MM.1S (cell line): ENCODE measurements around the gene CDH12.
"Not testable (repeated sequence)": the region's sequence is repeated elsewhere in the genome, so short reads cannot be mapped to it uniquely, and the experiment has no call there.

Source experiments
- DNase-seq: peaks from one replicate; pipeline ENCODE4 v3.0.0-alpha.2; 2015
- H2AFZ ChIP-seq: fragments of 300-600 bp; sonication (generic); 2 replicates; pipeline ENCODE4 v1.6.0; 2016; ENCODE audit warnings: antibody characterized with exemption, low read length
- H3F3A ChIP-seq: fragments of 300-600 bp; sonication (generic); 2 replicates; pipeline ENCODE4 v1.6.1; 2016; ENCODE audit warnings: mild to moderate bottlenecking, antibody characterized with exemption, low read length, moderate library complexity, mixed read lengths; ENCODE audit not compliant: insufficient read depth
- H3K27ac ChIP-seq: fragments of 300-600 bp; sonication (generic); 2 replicates; pipeline ENCODE4 v1.5.1; 2016; ENCODE audit warnings: mild to moderate bottlenecking, low read length
- H3K27me3 ChIP-seq: fragments of 300-600 bp; sonication (generic); replicated peaks from 2 replicates; pipeline ENCODE4 v1.6.0; 2016; ENCODE audit warnings: low read length; ENCODE audit not compliant: insufficient read depth
- H3K36me3 ChIP-seq: fragments of 300-600 bp; sonication (generic); replicated peaks from 2 replicates; pipeline ENCODE4 v1.6.1; 2016; ENCODE audit warnings: mild to moderate bottlenecking, low read length, mixed read lengths; ENCODE audit not compliant: insufficient read depth
- H3K4me1 ChIP-seq: fragments of 300-600 bp; sonication (generic); 2 replicates; pipeline ENCODE4 v1.6.1; 2016; ENCODE audit warnings: low read length, mixed read lengths
- H3K4me2 ChIP-seq: fragments of 300-600 bp; sonication (generic); 2 replicates; pipeline ENCODE4 v1.6.0; 2016; ENCODE audit warnings: low read depth, low read length
- H3K4me3 ChIP-seq: fragments of 300-600 bp; sonication (generic); 2 replicates; pipeline ENCODE4 v1.5.1; 2016; ENCODE audit warnings: low read length, mixed read lengths
- H3K79me2 ChIP-seq: fragments of 300-600 bp; sonication (generic); 2 replicates; pipeline ENCODE4 v1.6.1; 2016; ENCODE audit warnings: mixed run types, low read length, mixed read lengths
- H3K9ac ChIP-seq: fragments of 300-600 bp; sonication (generic); 2 replicates; pipeline ENCODE4 v1.6.1; 2016; ENCODE audit warnings: low read length, mixed read lengths
- H3K9me2 ChIP-seq: fragments of 300-600 bp; sonication (generic); replicated peaks from 2 replicates; pipeline ENCODE4 v1.6.1; 2016; ENCODE audit warnings: mild to moderate bottlenecking, low read length, mixed read lengths; ENCODE audit not compliant: insufficient read depth
- H3K9me3 ChIP-seq: fragments of 300-600 bp; sonication (generic); replicated peaks from 2 replicates; pipeline ENCODE4 v1.6.1; 2016; ENCODE audit warnings: mild to moderate bottlenecking, low read length, mixed read lengths; ENCODE audit not compliant: insufficient read depth
- H4K20me1 ChIP-seq: fragments of 300-600 bp; sonication (generic); 2 replicates; pipeline ENCODE4 v1.6.1; 2016; ENCODE audit warnings: mild to moderate bottlenecking, low read length, moderate library complexity, mixed read lengths; ENCODE audit not compliant: insufficient read depth
- EZH2 ChIP-seq: fragments of 300-600 bp; sonication (generic); optimal IDR thresholded peaks from 2 replicates; pipeline ENCODE3; 2017; ENCODE audit warnings: low read depth, mild to moderate bottlenecking, antibody characterized with exemption, low read length, mixed read lengths
- EZH2phosphoT487 ChIP-seq: fragments of 300-600 bp; sonication (generic); IDR thresholded peaks from 2 replicates; pipeline ENCODE4 v1.6.1; 2018; ENCODE audit warnings: antibody characterized with exemption, low read length
- TF ChIP-seq, protein P1 (sequence below): fragments of 300-600 bp; sonication (generic); IDR thresholded peaks from 2 replicates; pipeline ENCODE4 v1.5.1; 2016; ENCODE audit warnings: antibody characterized with exemption, low read length, mixed read lengths

The CDH12 gene

DNA sequence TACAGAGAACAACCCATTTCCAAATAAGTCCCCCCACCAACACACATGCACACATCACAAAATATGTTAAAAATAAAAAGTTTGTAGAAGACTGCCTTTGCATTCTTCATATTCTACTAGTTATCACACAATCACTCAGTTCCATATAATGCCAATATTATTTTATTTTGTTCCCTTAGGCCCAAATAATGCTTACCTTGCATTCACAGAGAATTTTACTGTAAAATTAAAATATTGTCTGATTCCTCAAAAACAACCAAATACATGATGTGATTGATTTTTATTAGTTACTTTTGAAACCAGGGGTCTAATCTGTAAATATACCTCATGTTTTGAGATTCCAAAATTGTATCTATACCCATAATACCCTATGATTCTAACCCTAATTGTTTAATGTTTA is 536.9 kb downstream of the CDH12 start:
- Histone ChIP-seq H3K79me2 (no peaks in the 10 kb centered on the region), H3K27ac (no peak overlapping the region), H3K9me3 (no peaks in the 10 kb centered on the region), H2AFZ (no peak overlapping the region), H3K27me3 (no peaks in the 10 kb centered on the region), H4K20me1 (no peaks in the 10 kb centered on the region), H3K9ac (no peak overlapping the region), H3K4me1 (no peaks in the 10 kb centered on the region), H3K4me2 (no peak overlapping the region), H3K36me3 (no peaks in the 10 kb centered on the region), H3K9me2 (no peaks in the 10 kb centered on the region), H3F3A (no peaks in the 10 kb centered on the region), H3K4me3 (no peak overlapping the region)
- TF ChIP-seq, protein P1, sequence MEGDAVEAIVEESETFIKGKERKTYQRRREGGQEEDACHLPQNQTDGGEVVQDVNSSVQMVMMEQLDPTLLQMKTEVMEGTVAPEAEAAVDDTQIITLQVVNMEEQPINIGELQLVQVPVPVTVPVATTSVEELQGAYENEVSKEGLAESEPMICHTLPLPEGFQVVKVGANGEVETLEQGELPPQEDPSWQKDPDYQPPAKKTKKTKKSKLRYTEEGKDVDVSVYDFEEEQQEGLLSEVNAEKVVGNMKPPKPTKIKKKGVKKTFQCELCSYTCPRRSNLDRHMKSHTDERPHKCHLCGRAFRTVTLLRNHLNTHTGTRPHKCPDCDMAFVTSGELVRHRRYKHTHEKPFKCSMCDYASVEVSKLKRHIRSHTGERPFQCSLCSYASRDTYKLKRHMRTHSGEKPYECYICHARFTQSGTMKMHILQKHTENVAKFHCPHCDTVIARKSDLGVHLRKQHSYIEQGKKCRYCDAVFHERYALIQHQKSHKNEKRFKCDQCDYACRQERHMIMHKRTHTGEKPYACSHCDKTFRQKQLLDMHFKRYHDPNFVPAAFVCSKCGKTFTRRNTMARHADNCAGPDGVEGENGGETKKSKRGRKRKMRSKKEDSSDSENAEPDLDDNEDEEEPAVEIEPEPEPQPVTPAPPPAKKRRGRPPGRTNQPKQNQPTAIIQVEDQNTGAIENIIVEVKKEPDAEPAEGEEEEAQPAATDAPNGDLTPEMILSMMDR = no peak
- TF ChIP-seq EZH2 (no peak), EZH2phosphoT487 (no peak)
- DNase-seq = no peak

DNA sequence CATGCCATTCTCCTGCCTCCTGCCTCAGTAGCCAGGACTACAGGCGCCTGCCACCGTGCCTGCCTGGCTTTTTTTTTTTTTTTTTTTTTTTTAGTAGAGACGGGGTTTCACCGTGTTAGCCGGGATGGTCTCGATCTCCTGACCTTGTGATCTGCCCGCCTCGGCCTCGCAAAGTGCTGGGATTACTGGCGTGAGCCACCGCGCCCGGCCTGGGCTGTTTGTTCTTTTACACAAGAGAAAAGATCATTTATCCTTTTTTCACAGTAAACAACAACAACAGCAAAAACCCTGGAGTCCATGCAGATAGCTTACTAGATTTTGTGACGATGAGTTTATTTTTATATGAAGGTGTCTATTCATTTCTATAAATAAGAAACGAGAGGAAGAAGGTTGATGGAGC is 538.1 kb downstream of the CDH12 start:
- H3K9me2 ChIP-seq, H2AFZ ChIP-seq, DNase-seq, H3K27ac ChIP-seq, H3K27me3 ChIP-seq, H3F3A ChIP-seq, H3K36me3 ChIP-seq, H3K79me2 ChIP-seq, H3K9me3 ChIP-seq, H3K4me3 ChIP-seq, H3K9ac ChIP-seq, H4K20me1 ChIP-seq, H3K4me1 ChIP-seq, H3K4me2 ChIP-seq: not testable (repeated sequence)

DNA sequence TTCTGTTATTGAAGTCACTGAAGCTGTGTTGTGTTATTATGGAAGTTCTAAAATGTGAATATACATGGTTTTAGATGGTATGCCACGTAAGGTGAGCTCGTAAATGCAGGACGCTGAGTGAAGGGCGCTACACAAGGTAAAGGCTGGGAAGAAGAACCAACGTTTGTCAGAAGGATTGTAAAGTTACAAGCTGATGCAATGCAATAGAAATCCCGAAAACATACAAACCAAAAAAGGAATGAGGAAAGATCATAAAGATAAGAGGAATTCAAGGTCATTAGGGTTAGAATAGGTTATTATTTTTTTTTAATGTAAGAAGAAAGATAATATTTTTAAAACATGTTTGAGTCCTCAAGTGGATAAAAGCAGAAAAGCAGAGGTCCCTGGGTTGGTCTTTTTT is 538.6 kb downstream of the CDH12 start:
- Histone ChIP-seq H3K4me3 (no peak overlapping the region), H3K4me2 (no peak overlapping the region), H3K27ac (no peak overlapping the region), H3K36me3 (no peaks in the 10 kb centered on the region), H3F3A (no peaks in the 10 kb centered on the region), H3K9me3 (no peaks in the 10 kb centered on the region), H3K27me3 (no peaks in the 10 kb centered on the region), H3K9ac (no peak overlapping the region), H3K79me2 (no peaks in the 10 kb centered on the region), H2AFZ (no peak overlapping the region), H3K4me1 (no peaks in the 10 kb centered on the region), H4K20me1 (no peaks in the 10 kb centered on the region), H3K9me2 (no peaks in the 10 kb centered on the region)
- no peak for DNase-seq
- TF ChIP-seq EZH2phosphoT487 = no peak
- TF ChIP-seq EZH2 = no peak
- TF ChIP-seq, protein P1 = no peak

DNA sequence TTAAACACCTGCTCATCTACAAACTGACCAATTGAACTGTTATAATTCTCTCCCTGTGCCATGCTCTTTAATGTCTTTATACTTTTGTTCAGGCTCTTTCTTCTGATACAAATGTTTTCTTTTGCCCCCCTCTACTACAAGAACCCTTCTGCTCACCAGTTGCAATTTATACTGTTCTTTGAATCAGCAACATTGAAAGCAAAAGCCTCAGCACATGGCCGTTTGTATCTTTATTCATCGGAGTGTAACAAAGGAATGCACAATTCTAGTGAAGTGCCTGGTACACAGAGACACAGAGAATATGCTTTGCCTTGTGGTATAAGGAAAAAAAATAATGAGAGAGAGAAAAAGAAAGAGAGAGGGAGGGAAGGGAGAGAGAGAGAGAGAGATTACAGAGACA is 547.1 kb downstream of the CDH12 start:
- Histone ChIP-seq H3K27ac (no peak overlapping the region), H3K9me3 (no peaks in the 10 kb centered on the region), H3F3A (no peaks in the 10 kb centered on the region), H3K4me1 (no peaks in the 10 kb centered on the region), H3K4me3 (no peak overlapping the region), H3K36me3 (no peaks in the 10 kb centered on the region), H4K20me1 (no peaks in the 10 kb centered on the region), H3K9ac (no peak overlapping the region), H3K4me2 (no peak overlapping the region), H2AFZ (no peak overlapping the region), H3K27me3 (no peaks in the 10 kb centered on the region), H3K79me2 (no peaks in the 10 kb centered on the region), H3K9me2 (no peaks in the 10 kb centered on the region)
- no peak for DNase-seq
- TF ChIP-seq EZH2 = no peak
- TF ChIP-seq, protein P1 = no peak
- no peak for TF ChIP-seq EZH2phosphoT487
